Measurements from ENCODE around the gene AAK1.
"Not testable (repeated sequence)": the region's sequence is repeated elsewhere in the genome, so short reads cannot be mapped to it uniquely, and the experiment has no call there.

AAK1 gene

DNA sequence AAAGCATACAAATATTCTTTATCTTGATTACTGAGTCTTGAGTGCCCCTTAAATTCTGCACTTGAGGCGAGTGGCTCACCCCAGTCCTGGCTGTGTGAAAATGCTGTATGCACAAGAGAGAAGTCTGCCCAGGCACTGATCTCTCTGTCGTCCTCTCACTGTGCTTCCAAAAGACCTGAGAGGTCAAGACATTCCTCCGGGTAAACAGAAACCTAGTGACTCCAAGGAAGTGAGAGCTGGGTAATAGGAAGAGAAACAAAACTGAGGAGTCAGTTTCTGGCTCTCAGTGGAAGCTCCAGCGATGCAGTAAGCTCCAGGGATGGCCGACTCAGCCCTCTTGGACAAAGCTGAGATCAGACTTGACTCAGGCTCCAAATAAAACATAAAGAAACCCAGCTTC lies 70.9 kb downstream of the AAK1 start:
- DNase-seq (ENCODE audit: low read depth in 3 of 3): no peak

DNA sequence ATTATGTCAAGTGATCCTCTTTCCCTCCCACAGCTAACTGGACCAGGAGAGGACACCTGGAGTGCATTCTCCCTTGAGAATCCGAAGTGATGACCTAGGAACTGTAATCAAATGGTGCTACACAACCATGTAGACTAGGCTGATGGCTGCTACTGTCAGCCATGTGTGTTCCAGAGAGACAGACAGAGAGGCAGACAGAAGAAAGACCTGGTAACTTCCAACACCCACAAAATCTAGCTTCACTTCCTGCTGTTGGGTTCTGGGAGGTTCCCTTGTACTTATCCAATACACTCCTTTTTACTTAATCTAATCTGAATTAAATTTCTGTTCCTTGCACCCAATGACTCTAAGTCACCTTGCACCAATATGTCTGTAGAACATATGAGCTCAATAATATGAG lies 72.3 kb downstream of the AAK1 start:
- no peak for DNase-seq (ENCODE audit: low read depth in 3 of 3)

DNA sequence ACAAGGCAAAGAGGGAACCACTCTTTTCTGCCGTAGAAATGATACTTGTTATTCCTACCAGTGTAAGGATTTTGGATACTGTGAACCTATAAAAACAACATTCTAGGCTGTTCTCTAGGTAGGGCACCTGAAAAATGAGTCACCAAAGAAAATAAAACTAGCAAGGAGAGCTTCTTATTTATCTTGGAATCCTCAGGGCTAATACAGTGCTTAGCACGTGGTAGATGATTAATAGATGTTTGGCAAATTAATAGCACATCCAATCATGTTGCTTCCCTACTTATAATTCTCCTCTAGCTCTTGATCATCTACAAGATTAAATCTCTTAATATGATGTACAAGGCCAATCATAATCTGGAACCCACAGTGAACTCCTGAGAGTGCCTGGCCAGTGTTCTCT lies 73.1 kb downstream of the AAK1 start:
- no peak for DNase-seq (ENCODE audit: low read depth in 3 of 3)

DNA sequence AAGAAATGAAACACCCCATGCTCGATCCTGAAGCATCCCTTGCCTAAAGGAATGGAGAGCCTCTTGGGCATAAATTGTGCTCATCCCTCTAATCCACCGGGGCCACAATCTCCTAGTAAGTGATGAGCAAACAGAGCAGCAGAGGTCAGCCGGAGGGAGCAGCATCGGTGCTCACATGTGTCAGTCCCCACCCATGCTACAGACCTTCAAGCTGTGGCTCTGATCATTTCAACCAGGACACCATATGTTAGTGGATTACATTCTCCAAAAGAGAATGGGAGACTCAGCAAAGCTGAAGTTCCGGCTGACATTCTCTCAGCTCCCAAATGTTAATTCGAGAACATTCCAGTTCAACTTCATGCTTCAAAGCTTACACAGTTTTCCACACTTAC lies 75.6 kb downstream of the AAK1 start:
- DNase-seq (ENCODE audit: low read depth in 3 of 3): no peak

DNA sequence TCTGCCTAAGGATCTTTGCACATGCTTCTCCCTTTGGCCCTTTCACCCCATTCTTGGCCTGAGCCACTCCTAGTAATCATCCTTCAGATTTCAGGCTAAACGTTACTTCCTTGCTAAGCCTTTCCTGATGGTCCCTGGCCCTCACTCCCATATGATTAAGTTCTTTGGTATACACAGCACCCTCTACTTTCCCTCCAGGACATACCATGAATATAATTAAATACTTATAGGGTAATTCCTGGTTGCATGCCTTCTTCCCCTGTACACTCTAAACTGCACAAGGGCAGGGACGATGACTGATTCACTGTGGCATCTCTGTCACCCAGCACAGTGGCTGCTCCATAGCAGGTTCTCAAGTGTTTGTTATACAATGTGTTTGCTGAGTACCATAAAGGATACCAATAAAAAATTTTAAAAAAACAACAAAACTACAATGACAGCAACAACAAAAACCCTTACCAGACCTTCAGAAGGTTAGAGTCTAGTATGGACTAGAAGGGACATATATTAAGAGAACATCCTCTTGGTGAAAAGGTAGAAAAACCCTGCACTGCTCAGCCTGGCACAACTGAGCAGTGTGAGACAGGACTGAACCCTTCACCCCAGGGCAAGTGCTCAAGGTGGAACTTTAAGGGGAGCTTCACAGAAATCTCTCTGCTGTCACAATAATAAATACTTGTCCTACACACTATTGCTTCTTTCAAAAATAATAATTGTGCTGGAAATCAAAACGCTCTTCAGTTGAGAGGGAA lies 76.2 kb downstream of the AAK1 start:
- no peak for DNase-seq (ENCODE audit: low read depth in 3 of 3)

DNA sequence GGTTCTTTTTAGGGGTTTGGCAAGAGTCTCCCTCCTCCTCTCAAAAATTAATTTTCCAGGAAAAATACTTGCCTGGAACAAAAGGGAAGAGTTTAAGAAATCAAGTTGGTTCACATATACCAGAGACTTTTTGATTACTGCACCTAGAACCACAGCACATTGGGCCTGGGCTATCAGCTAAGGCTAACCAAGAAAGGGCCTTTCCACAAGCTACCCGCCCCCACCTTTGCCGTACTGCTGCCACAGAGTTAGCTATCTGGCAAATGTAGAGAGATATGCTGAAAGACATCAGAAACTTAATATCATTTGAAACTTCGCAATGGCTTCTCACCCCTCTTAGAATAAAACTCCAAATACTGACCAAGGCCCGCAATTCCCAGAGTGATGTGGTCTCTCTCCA lies 76.9 kb downstream of the AAK1 start:
- no peak for DNase-seq (ENCODE audit: low read depth in 3 of 3)

DNA sequence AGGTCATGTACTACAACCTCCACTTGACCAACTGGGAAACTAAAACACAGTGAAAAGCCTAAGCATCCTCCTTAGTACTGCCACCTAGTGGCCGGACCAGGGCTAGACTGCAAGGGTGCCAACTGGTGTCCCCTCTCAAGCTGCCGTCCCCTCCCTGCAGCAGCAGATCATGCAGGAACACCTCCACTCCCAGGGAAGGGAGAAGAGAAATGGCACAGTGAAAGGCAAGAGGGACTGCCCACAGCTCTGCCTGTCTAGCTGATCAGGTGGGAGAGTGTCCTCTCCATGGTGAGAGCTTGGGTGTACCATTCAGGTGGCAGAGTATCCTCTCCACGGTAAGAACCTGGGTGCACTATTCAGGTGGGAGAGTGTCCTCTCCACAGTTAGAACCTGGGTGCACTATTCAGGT lies 78.1 kb downstream of the AAK1 start:
- peak; percentile 50 to 77 (median 52) for DNase-seq (ENCODE audit: low read depth in 3 of 3)

DNA sequence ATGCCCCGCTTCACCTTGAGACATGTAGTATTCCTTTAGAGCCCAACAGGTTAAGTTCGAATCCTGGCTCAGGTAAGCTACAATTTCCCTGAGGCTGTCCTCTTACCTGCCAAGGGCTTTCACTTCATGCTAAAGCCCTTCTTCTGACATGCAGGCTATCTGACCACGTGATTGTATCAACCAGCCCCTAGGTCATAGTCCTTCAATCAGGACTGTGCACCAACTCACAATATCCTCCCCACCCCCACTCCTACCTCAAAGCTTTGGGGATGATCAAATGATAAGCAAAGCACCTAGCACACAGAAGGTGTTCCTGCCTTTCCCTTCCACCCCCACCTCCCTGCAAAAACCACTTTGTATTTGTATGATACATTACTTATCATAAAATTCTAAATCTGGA lies 78.9 kb downstream of the AAK1 start:
- no peak for DNase-seq (ENCODE audit: low read depth in 3 of 3)

DNA sequence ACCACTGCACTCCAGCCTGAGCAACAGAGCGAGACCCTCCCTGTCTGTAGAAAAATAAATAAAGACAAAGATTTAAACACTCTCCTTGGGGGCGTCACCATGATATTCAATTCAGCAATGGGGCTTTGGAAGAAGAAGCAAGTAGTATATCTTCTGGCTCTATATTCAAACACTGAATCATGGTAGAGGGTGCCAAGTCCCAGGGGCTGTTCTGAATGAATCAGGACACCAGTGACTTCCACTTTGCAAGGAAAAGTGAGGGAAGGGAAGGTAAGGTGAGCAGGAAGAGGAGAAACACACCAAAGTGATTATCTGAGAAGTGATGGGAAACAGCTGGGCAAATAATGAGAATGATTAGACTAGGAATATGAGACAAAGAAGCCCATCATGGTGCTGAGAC lies 80.5 kb downstream of the AAK1 start:
- no peak for DNase-seq (ENCODE audit: low read depth in 3 of 3)

DNA sequence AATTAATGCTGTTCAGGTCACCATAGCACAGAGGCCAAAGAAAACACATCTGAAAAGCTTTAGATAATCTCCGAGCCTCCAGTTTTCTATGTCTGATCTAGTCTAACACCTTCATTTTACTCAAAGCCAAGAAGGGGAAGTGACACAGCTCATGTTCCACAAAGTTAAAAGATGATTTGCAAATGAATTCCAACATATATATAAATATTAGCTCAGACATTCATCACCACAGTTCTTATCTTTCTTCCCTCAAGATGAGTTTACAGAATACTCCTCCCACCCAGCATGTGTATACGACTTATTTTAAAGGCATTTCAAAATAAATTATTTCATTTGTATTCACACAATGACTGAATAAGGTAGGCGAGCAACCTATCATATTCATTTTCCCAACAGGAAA lies 82.4 kb downstream of the AAK1 start:
- no peak for DNase-seq (ENCODE audit: low read depth in 3 of 3)

DNA sequence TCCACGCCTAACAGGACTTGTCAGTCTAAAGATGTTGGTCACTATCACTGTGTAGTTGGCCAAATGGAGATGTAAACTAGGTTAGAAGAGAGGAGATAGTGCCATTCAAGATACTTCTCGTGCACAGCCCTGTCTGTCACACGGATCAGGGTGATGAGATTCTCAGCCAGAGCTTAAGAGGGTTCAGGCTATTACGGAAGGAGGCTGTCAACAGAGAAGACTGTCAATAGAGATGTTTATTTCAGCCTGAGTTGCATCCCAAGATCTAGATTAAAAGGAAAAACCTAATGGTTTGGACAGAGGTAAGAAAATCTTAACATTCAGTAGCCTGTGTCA lies 83.4 kb downstream of the AAK1 start:
- DNase-seq (ENCODE audit: low read depth in 3 of 3): no peak

DNA sequence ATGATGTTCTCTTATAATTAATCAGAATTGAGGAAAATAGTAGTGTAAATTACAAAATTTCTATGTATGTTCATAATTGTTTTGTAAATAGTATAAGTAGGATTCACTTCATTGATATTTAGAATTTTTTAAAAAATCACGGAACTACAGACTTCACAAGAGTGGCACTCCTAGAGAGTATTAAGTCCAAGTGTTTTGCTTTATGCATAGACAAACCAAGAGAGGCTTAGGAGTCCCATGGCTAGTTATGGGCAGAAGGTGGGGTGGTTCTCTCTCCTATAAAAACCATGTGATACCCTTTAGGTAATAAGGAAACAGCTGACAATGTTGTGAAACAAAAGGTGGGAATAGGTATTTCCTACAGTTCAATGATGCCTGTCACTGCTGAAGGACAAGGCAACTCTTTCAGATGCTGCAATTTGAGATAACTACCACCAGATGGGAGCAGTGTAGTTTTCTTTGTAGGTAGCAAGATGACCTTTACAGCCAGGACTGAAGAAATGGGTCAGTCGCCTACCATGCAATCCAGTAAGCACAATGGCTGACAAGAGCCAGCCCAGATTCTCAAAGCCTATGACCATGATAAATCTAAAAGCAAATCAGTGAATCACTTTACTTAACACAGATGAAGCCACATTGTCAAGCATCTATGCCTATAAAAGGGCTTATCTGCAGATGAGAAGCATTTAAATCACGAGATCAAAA lies 83.9 kb downstream of the AAK1 start:
- DNase-seq (ENCODE audit: low read depth in 3 of 3): no peak

DNA sequence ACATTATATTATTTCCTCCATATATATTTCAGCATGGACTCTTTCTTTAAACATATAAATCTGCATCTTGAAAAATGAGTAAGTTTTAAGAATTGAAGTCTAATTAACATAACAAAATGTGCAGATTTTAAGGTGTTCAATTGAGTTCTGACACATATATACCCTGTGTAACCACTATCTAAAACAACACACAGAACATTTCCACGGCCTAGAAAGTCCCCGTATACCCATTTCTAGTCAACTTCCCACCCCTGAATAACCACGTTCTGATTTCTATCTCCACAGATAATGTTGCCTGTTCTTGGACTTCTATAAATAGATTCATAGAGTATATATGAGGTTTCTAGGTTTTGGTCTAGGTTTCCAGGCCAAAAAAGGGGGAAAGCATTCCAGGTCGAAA lies 87.5 kb downstream of the AAK1 start:
- no peak for DNase-seq (ENCODE audit: low read depth in 3 of 3)

DNA sequence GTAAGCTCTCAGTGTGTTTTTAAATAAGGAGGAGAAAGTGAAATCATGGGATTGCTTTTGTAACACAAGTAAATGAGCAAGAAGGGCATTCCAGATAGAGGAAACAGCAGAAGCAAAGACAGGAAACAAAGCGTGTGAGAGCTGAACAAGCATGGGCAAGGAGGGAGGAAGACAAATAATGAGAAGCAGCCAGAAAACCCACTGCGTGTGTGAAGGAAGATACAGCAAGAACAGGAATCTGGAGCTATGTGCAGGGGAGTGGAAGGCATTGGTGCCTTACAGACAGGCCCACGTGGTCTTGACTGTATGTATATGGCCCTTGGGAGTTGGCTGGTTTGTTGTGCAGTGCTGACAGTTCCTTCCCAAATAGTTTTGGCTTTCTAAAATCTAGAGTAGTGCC lies 88.6 kb downstream of the AAK1 start:
- DNase-seq (ENCODE audit: low read depth in 3 of 3): no peak

DNA sequence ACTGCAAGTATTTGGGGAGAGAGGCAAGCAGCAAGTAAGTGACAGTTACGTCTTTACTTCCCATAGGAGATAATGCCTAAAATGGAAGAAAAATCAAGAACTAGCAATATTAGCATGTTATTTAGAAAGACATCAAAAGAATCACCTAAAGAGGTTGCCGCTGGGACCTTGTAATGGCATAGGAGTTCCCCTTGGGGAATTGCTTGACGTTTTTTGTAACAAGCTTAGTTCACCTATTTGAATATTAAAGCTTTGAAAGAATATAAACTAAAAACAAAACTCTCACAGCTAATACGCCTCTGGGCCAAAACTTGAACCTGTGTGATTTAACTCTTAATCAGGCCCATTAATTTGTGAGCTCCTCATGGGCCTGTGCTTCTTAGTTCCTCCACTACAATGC lies 89.0 kb downstream of the AAK1 start:
- DNase-seq (ENCODE audit: low read depth in 3 of 3): no peak

DNA sequence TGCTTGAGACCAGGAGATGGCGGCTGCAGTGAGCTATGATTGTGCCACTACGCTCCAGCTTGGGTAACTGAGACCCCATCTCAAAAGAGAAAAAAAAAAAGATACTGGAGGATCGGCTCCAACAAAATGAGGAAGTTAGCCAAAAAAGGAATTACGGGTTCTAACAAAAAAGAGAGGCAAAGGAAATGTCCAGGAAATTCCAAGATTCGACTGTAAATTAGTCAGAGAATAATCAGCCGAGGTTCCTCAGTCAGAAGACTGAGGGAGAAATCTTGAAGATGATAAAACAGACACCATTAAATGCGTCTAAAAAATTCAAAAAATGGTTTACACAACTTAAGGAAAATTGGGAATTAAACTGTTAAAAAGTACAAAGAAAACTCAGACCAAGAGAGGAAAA lies 89.5 kb downstream of the AAK1 start:
- DNase-seq (ENCODE audit: low read depth in 3 of 3): no peak

DNA sequence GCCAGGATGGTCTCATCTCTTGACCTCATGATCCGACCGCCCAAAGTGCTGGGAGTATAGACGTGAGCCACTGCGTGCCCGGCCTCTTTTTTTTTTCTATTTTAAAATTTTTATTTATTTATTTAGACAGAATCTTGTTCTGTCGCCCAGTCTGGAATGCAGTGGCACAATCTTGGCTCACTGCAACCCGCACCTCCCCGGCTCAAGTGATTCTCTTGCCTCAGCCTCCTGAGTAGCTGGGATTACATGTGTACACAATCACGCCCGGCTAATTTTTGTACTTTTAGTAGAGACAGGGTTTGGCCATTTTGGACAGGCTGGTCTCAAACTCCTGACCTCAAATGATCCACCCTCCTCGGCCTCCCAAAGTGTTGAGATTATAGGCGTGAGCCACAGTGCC lies 93.0 kb downstream of the AAK1 start:
- not testable (repeated sequence) for DNase-seq (ENCODE audit: low read depth in 3 of 3)

DNA sequence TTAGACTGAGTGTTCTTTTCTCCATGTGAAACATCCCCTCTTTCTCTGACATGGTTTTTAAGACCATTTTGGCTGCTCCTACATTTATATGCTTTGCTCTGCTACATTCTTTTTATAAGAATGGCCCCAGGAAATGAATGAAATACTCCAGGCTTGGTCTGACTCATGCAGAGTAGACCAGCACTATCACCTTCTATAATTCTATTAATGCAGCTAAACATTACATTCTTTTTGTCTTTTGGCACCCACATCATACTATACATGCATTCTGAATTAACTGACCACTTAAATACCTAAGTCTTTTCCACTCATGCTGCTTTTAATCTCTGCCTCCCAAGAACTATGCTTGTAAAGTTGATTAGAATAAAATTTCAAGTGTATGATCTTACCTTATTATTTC lies 94.1 kb downstream of the AAK1 start:
- DNase-seq (ENCODE audit: low read depth in 3 of 3): no peak

DNA sequence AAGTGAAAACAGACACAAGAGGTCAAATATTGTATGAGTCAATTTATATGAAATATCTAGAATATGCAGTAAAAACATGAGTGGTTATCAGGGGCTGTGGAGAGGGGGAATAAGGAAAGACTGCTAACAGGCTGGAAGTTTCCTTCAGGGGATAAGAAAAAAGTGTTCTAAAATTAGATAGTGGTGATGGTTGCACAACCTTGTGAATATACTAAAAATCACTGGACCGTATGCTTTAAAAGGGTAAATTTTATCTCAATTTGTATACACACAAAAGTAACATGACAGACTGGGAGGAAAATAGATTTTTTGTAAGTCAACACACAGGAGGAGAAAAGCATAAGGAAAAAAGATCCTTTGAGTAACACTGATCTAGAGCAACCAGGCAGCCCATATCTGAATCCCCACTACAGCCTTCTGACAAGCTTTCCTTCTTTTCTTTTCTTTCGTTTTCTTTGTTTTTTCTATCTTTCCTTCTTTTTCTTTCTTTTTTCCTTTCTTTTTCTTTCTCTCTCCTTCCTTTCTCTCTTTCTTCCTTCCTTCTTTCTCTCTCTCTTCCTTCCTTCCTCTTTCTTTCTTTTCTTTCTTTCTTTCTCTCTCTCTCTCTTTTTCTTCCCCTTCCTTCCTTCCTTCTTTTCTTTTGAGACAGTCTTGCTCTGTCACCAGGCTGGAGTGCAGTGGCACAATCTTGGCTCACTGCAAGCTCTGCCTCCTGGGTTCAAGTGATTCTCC lies 95.4 kb downstream of the AAK1 start:
- no peak for DNase-seq (ENCODE audit: low read depth in 3 of 3)

DNA sequence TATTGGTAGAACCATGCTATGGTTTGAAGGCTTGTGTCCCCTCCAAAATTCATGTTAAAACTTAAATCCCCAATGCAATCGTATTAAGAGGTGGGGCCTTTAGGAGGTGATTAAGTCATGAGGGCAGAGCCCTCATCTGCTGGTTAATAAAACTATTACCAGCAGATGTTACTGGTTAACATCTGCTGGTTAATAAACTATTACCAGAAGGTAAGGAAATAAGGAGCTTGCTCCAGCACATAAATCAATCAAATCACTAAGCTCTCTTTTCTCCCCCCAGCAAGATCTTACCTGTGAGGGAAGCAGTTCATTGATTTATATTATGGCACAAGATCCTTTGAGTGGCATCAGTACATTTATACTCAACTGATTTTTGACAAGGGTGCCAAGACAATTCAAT lies 96.9 kb downstream of the AAK1 start:
- no peak for DNase-seq (ENCODE audit: low read depth in 3 of 3)

DNA sequence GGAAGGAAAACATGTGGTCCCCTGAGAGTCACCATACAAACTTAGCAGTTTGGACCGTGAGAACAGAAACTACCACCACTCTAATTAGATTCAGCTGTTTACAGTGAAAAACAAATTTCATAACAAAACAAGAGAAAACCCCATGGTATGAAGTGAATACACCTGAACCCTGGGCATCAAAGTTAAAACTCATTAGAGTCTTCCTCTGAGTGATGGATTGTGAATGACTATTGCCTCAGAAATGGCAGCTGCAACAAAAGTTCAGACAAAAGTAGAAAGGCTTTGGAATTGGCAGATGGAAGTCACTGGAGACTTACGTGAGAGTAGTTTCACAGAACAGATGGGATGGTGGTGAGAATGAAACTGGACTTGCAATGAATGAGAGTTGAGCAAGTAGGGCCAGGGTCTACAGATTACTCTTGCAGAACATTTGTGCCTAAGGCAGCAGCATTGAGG lies 98.0 kb downstream of the AAK1 start:
- no peak for DNase-seq (ENCODE audit: low read depth in 3 of 3)

DNA sequence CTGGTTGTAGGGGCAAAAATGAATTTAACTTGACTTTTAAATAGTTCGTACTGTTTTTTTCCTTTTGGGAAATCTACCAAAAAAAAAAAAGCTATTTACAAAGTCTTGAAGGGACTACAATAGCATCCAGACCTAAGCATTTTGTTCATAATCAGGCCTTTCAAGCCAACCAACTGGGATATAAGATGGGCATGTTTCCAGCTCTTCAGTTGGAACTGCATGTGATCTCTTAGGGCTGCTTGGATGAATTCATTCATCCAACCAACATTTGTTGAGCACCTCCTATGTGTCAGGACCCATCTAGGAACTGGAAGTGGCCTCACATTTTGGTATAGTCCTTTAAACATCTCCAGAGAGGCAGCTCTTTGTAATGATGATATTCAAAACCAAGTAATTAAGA lies 98.6 kb downstream of the AAK1 start:
- no peak for DNase-seq (ENCODE audit: low read depth in 3 of 3)

DNA sequence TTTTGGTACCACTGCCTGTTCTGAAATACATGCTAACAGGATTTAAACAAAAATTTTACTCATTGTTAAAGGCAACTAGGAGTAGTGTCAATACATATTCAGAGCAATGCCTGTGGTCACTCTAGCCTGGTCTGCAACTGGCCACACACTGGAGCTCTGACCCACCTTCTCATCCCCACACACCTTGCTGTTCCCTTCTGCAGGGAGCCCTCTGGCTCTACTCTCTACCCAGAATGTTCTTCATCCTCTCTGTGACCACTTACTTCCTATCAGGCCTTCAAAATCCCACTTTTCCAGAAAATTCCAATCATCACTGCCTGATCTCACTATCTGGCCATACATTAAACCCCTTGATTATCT lies 104.0 kb downstream of the AAK1 start:
- no peak for DNase-seq (ENCODE audit: low read depth in 3 of 3)
